ENCODE measurements around the gene UBASH3B. TPM values are rescaled to one million over a fixed set of nuclear protein-coding genes. Genes with fewer than 3 reads are reported as not detected.

Gene UBASH3B
- total RNA-seq, 1 donor from 2014 or later = 8.5 TPM

GRCh38 chr11:122773781-122774266, 118.3 kb downstream of the UBASH3B start:
- Histone ChIP-seq H3K36me3 (no peaks in the 10 kb centered on the region), H3K27me3 (no peaks in the 10 kb centered on the region), H3K9me3 (no peaks in the 10 kb centered on the region), H3K27ac (no peak overlapping the region), H3K4me3 (no peak overlapping the region), H3K4me1 (no peaks in the 10 kb centered on the region)
- intact Hi-C loops (cut with DNase I) = no loop called here
- no peak for TF ChIP-seq CTCF (IDR thresholded peaks at IDR 0.05)
- no peak for DNase-seq (ENCODE audit: low spot score in 2 of 2)

- Histone ChIP-seq H3K27me3 (no peaks in the 10 kb centered on the region), H3K4me1 (no peaks in the 10 kb centered on the region), H3K4me3 (no peak overlapping the region), H3K9me3 (no peaks in the 10 kb centered on the region), H3K36me3 (no peaks in the 10 kb centered on the region), H3K27ac (no peak overlapping the region)
- no peak for DNase-seq (ENCODE audit: low spot score in 2 of 2)
- intact Hi-C loops (cut with DNase I) = no loop called here
- no peak for TF ChIP-seq CTCF (IDR thresholded peaks at IDR 0.05)
Measured at GRCh38 chr11:122775675-122776271, 120.3 kb downstream of the UBASH3B start.

- H3K27ac ChIP-seq = no peak overlapping the region
- H3K4me3 ChIP-seq = no peak overlapping the region
- no peak for DNase-seq (ENCODE audit: low spot score in 2 of 2)
- H3K27me3 ChIP-seq = no peaks in the 10 kb centered on the region
- no peaks in the 10 kb centered on the region for H3K9me3 ChIP-seq
- H3K36me3 ChIP-seq = no peaks in the 10 kb centered on the region
- no peak for TF ChIP-seq CTCF (IDR thresholded peaks at IDR 0.05)
- intact Hi-C loops (cut with DNase I) = no loop called here
- H3K4me1 ChIP-seq = peaks cover 0 to 4% of the 10 kb centered on the region in 2 donors
Measured at GRCh38 chr11:122776546-122776945, 121.0 kb downstream of the UBASH3B start.

- TF ChIP-seq CTCF (IDR thresholded peaks at IDR 0.05) = no peak
- no peak for DNase-seq (ENCODE audit: low spot score in 2 of 2)
Measured at GRCh38 chr11:122777343-122777742, 121.8 kb downstream of the UBASH3B start.

GRCh38 chr11:122778148-122778547, 122.6 kb downstream of the UBASH3B start:
- DNase-seq (ENCODE audit: low spot score in 2 of 2) = no peak
- no peaks in the 10 kb centered on the region for H3K36me3 ChIP-seq
- no peak for TF ChIP-seq CTCF (IDR thresholded peaks at IDR 0.05)
- no peaks in the 10 kb centered on the region for H3K9me3 ChIP-seq
- no peaks in the 10 kb centered on the region for H3K27me3 ChIP-seq
- no peak overlapping the region for H3K4me3 ChIP-seq
- intact Hi-C loops (cut with DNase I) = no loop called here
- H3K27ac ChIP-seq = no peak overlapping the region
- peaks cover 0 to 4% of the 10 kb centered on the region in 2 donors for H3K4me1 ChIP-seq

More at GRCh38 chr11:122777343-122777742, 121.8 kb downstream of the UBASH3B start:
- H3K36me3 ChIP-seq = no peaks in the 10 kb centered on the region
- no peaks in the 10 kb centered on the region for H3K9me3 ChIP-seq
- intact Hi-C loops (cut with DNase I) = no loop called here
- no peaks in the 10 kb centered on the region for H3K27me3 ChIP-seq
- no peak overlapping the region for H3K4me3 ChIP-seq
- no peak overlapping the region for H3K27ac ChIP-seq
- peaks cover 0 to 4% of the 10 kb centered on the region in 2 donors for H3K4me1 ChIP-seq
